GM18519 (cell line): Measurements from ENCODE around the gene TRAK1.

Experiments used
- ATAC-seq: cut with Tn5 transposase; IDR thresholded peaks from one replicate; pipeline ENCODE4 v1.9.1; 2021; ENCODE audit warnings: mild to moderate bottlenecking, moderate library complexity; ENCODE audit not compliant: unreplicated experiment, low FRiP score

Gene TRAK1

GRCh38 chr3:42120866-42121265 is 29.7 kb downstream of the TRAK1 start:
- no peak for ATAC-seq

GRCh38 chr3:42122261-42123011 is 31.3 kb downstream of the TRAK1 start:
- no peak for ATAC-seq

- ATAC-seq = no peak
Observed at GRCh38 chr3:42123012-42123581, 31.9 kb downstream of the TRAK1 start.

DNA sequence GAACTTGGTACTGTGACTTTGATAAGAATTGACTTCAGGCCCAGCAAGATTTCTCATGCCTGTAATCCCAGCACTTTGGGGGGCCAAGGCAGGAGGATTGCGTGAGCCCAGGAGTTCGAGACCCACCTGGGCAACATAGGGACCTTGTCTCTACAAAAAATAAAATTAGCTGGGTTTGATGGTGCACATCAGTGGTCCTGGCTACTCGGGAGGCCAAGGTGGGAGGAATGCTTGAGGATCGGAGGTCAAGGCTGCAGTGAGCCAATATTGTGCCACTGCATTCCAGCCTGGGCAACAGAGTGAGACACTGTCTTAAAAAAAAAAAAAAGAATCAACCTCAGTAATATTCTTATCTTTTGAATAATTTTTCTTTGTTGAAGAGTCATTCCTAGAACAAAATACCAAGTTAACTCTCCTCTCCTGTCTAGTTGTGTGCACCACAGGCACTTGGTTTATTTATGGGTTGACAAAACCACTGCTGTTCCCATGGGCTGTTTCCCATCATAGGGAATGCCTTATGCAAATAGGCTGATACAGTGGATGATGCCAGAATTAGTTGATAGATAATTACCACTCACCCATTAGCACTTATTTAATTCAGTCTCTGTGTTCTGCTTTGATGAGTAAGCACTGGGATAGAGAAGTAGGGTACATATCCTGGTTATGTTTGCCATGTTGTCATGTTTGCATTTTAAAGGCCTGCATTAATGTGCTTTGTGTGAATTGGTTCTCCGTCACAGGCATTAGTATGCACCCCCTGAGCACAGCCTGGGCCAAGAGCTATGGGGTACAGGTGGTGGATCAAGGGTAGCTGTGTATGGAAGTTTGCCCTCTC is 32.9 kb downstream of the TRAK1 start:
- ATAC-seq = no peak

- no peak for ATAC-seq
Observed at GRCh38 chr3:42127226-42127625, 36.1 kb downstream of the TRAK1 start.

DNA sequence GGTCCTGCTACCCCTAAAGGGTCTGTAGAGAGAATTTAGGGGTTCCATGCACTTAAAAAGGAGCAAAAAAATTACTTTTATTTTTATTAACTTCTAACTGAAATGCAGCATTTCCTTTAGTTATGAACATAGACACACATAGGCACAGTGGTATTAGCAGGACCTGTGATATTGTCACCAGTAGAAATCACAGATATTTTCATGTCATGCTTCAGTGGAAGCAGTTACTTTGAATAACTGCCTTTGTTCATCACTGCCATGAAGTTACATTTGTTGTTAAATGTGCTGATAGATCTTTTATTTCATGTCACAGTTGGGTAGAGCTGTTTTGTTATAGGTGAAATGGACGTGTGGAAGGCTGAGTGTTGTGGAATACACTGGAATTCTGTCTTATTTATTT is 37.4 kb downstream of the TRAK1 start:
- ATAC-seq = no peak

DNA sequence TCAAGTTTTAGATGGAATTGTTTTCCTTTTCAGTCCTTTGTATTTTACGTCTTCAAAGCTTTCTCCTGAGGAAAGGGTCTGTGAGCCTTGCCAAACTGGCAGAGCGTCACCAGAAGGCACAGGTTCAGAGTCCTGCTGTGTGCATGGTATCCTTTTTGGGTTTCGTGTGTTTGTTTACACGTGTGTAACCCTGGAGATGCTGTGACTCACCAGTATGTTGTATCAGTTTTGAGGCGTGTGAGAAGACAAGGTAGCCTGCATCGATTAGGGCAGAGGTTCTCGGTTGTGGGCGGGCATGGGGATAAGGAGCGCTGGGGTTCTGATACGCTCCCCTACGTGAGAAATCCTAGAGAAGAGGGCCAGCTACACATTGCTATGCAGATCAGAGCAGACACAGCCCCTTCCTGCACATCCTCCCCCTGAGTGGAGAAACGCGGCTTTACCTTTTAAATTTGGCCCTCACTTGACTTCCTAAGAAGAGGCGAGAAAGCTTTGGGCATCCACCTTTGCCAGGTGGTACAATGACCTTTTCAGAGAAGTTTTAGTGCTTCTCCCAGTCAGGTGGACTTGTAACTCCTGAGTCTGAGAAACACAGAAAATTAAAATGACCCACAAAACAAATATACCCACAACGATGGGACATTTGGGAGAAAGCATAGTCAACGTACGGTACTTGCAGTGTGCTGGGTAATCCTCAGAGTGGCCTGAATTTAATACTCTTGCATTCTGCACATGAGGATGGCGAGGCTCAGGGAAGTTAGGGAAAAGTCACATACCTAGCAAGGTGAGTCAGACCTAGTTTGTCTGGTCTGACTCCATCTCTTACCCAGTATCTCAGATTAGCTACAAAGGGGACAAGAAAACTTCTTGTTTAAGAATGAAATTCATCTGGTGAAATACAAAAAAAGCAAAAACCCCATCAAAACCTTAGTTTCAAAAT is 38.1 kb downstream of the TRAK1 start:
- peak; percentile 82 for ATAC-seq

DNA sequence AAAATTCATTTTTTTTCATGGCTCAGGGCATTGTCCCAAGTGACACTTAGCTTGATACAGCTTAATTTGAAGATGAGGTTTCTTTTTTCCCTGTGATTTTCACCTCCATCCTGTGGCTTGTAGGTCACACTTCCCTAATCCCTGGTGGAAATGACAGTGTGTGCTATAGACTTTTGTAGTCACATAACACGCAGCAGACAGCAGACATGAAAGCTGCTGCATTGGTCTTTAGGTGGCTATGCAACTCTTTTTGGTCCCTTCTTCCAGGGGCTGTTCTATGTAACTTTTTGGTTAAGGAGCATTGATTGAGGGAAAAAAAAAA is 38.8 kb downstream of the TRAK1 start:
- ATAC-seq = no peak

- no peak for ATAC-seq
Observed at GRCh38 chr3:42130329-42131070, 39.3 kb downstream of the TRAK1 start.

- no peak for ATAC-seq
Observed at GRCh38 chr3:42133500-42134298, 42.5 kb downstream of the TRAK1 start.

DNA sequence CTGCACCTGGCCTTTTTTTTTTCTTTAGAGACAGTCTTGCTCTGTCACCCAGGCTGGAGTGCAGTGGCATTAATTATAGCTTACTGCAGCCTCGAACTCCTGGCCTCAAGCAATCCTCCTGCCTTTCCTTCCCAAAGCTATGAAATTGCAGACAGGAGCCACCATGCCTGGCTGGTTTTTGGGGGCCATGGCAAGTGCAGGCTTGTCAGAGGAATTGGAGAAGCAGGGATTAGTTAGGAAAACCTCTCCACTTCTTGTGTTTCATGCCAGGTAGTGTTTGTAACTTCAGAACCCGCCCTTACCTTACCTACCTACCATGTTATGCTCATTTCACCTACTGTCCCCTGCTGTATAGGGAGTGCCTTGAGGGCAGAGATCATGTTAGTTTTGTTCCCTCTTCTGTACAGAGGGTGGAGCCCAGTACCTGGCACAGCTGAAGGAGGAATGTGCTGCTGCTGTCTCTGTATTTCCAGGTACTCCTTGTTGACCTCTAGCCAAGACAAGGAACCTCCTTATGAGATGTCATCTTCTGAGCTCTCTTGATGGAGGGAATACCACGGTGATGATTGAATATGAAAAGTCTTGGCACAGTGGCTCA is 43.8 kb downstream of the TRAK1 start:
- ATAC-seq = no peak

- no peak for ATAC-seq
Observed at GRCh38 chr3:42139621-42140453, 48.7 kb downstream of the TRAK1 start.

- no peak for ATAC-seq
Observed at GRCh38 chr3:42140665-42141203, 49.6 kb downstream of the TRAK1 start.

DNA sequence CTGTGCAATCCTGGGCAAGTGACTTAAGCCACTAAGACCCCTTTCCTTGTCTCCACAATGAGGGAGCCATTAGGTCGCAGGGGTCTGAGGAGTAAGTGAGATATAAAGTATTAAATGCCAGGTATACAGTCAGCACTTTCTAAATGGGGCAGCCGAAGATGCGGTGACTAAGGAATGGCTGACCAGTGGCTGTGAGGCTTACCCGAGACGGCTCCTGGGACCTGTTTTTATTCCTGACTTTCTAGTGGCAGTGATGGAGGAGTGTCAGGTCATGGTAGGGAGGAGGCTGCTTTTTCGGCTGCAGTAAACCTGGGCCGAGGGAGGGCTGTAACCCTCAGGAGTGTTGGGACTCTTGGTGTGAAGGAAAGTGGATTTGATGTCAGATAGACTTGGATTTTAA is 52.3 kb downstream of the TRAK1 start:
- ATAC-seq = no peak

- ATAC-seq = no peak
Observed at GRCh38 chr3:42144209-42144608, 53.1 kb downstream of the TRAK1 start.

DNA sequence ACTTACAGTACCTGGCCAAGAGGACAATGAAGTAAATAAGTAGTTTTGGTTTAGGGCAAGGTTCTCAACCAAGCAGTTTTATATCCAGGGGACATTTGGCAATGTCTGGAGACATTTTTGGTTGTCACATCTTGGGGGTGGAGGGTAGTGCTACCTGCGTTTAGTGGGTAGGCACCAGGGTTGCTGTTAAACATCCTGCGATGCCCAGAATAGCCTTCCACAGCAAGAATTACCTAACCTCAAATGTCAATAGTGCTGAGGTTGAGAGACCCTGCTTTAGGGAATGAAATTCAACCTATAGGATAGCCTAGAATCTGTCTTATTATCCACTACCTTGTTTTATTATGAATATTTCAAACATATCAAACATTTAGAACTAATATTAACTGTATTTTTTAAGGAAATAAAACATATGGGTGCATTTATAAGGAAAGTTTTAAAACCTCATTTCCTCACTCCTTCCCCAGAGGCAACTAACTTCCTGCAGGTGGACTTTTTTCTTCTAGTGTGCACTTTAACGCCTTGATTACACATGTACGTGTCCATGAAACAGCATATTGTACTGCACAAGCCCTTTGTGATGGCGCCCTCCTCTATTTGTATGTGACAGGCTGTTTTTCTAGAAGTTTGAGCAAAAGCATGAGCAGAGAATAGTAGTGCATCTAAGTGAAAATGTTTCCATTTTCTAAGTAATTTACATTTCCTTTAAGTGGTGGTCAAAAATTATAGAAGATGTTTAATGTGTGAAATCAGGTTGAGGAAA is 57.1 kb downstream of the TRAK1 start:
- ATAC-seq = no peak

- ATAC-seq = no peak
Observed at GRCh38 chr3:42148982-42149432, 57.9 kb downstream of the TRAK1 start.
